ENCODE results near the gene PPP2R2C.

PPP2R2C gene

GRCh38 chr4:6425911-6426310 lies 46.5 kb downstream of the PPP2R2C start:
- no peaks in the 10 kb centered on the region for H3K4me1 ChIP-seq (ENCODE audit: control insufficient read depth, insufficient read depth, low read depth, low read length)
- no peak overlapping the region for H2AK5ac ChIP-seq (ENCODE audit: low read length, severe bottlenecking)
- no peaks in the 10 kb centered on the region for H3K36me3 ChIP-seq (ENCODE audit: control insufficient read depth in 1 of 2, insufficient read depth in 2 of 2, low read depth in 1 of 2, low read length in 2 of 2)
- H2BK15ac ChIP-seq (ENCODE audit: low read depth, poor library complexity, severe bottlenecking) = no peak overlapping the region
- WGBS = 81% methylated on average over 11 of the region's 11 CpGs
- H3K4ac ChIP-seq (ENCODE audit: low read depth in 1 of 2, low read length in 2 of 2) = no peak overlapping the region
- peak overlapping the region; percentile 32 for H4K91ac ChIP-seq (ENCODE audit: low read length)
- no peak for DNase-seq
- no peaks in the 10 kb centered on the region for H3K79me1 ChIP-seq (replicated peaks; ENCODE audit: low read length, poor library complexity, severe bottlenecking)
- peaks cover 4 to 57% of the 10 kb centered on the region in 2 experiments for H3K27me3 ChIP-seq (ENCODE audit: control insufficient read depth in 1 of 2, insufficient read depth in 1 of 2, low read length in 2 of 2)
- no peak overlapping the region for H3K9ac ChIP-seq (ENCODE audit: low read length)
- H3K4me2 ChIP-seq (ENCODE audit: low read length, poor library complexity, severe bottlenecking) = no peak overlapping the region
- H2BK12ac ChIP-seq (ENCODE audit: low read length in 2 of 2) = no peak overlapping the region
- no peak overlapping the region for H3K27ac ChIP-seq (ENCODE audit: low read length, poor library complexity, severe bottlenecking)
- no peak overlapping the region for H2BK120ac ChIP-seq (ENCODE audit: low read depth, low read length)
- no peak overlapping the region for H4K8ac ChIP-seq (ENCODE audit: low read length)
- H3K23ac ChIP-seq (ENCODE audit: low read length in 2 of 2) = no peak overlapping the region
- H2AFZ ChIP-seq (ENCODE audit: low read depth, low read length) = no peak overlapping the region
- H3K14ac ChIP-seq (ENCODE audit: low read length in 2 of 2) = no peak overlapping the region
- no peak overlapping the region for H3K18ac ChIP-seq (ENCODE audit: low read depth in 1 of 2, low read length in 2 of 2)
- H3K4me3 ChIP-seq (ENCODE audit: insufficient read depth in 1 of 2, low read depth in 1 of 2, low read length in 2 of 2) = peak overlapping the region in 1 of 2 experiments; percentile 8
- H2BK5ac ChIP-seq (ENCODE audit: low read depth, low read length, poor library complexity, severe bottlenecking) = no peak overlapping the region
- H3K9me3 ChIP-seq (ENCODE audit: control insufficient read depth, low read length) = no peaks in the 10 kb centered on the region

- Histone ChIP-seq H3K18ac (ENCODE audit: low read depth in 1 of 2, low read length in 2 of 2) (no peak overlapping the region), H4K91ac (ENCODE audit: low read length) (no peak overlapping the region), H2AFZ (ENCODE audit: low read depth, low read length) (no peak overlapping the region), H3K27ac (ENCODE audit: low read length, poor library complexity, severe bottlenecking) (no peak overlapping the region), H3K14ac (ENCODE audit: low read length in 2 of 2) (no peak overlapping the region), H3K79me1 (replicated peaks; ENCODE audit: low read length, poor library complexity, severe bottlenecking) (no peaks in the 10 kb centered on the region), H3K4me2 (ENCODE audit: low read length, poor library complexity, severe bottlenecking) (no peak overlapping the region), H3K4ac (ENCODE audit: low read depth in 1 of 2, low read length in 2 of 2) (no peak overlapping the region), H2BK120ac (ENCODE audit: low read depth, low read length) (no peak overlapping the region), H2BK15ac (ENCODE audit: low read depth, poor library complexity, severe bottlenecking) (no peak overlapping the region), H2BK12ac (ENCODE audit: low read length in 2 of 2) (no peak overlapping the region), H3K9ac (ENCODE audit: low read length) (no peak overlapping the region), H2AK5ac (ENCODE audit: low read length, severe bottlenecking) (no peak overlapping the region), H3K27me3 (ENCODE audit: control insufficient read depth in 1 of 2, insufficient read depth in 1 of 2, low read length in 2 of 2) (peaks cover 4 to 57% of the 10 kb centered on the region in 2 experiments), H4K8ac (ENCODE audit: low read length) (no peak overlapping the region), H3K36me3 (ENCODE audit: control insufficient read depth in 1 of 2, insufficient read depth in 2 of 2, low read depth in 1 of 2, low read length in 2 of 2) (no peaks in the 10 kb centered on the region), H3K4me3 (ENCODE audit: insufficient read depth in 1 of 2, low read depth in 1 of 2, low read length in 2 of 2) (no peak overlapping the region), H3K23ac (ENCODE audit: low read length in 2 of 2) (no peak overlapping the region), H2BK5ac (ENCODE audit: low read depth, low read length, poor library complexity, severe bottlenecking) (no peak overlapping the region), H3K9me3 (ENCODE audit: control insufficient read depth, low read length) (no peaks in the 10 kb centered on the region), H3K4me1 (ENCODE audit: control insufficient read depth, insufficient read depth, low read depth, low read length) (no peaks in the 10 kb centered on the region)
- WGBS = 47% methylated on average over 5 of the region's 5 CpGs
- DNase-seq = no peak
These were observed 47.1 kb downstream of the PPP2R2C start for GRCh38 chr4:6425336-6425735.

GRCh38 chr4:6424425-6424824 lies 48.0 kb downstream of the PPP2R2C start:
- Histone ChIP-seq H4K91ac (ENCODE audit: low read length) (no peak overlapping the region), H3K36me3 (ENCODE audit: control insufficient read depth in 1 of 2, insufficient read depth in 2 of 2, low read depth in 1 of 2, low read length in 2 of 2) (no peaks in the 10 kb centered on the region), H3K79me1 (replicated peaks; ENCODE audit: low read length, poor library complexity, severe bottlenecking) (no peaks in the 10 kb centered on the region), H3K9me3 (ENCODE audit: control insufficient read depth, low read length) (no peaks in the 10 kb centered on the region), H3K9ac (ENCODE audit: low read length) (no peak overlapping the region), H3K4me2 (ENCODE audit: low read length, poor library complexity, severe bottlenecking) (no peak overlapping the region), H4K8ac (ENCODE audit: low read length) (no peak overlapping the region), H3K18ac (ENCODE audit: low read depth in 1 of 2, low read length in 2 of 2) (no peak overlapping the region), H2AK5ac (ENCODE audit: low read length, severe bottlenecking) (no peak overlapping the region), H3K14ac (ENCODE audit: low read length in 2 of 2) (no peak overlapping the region), H2AFZ (ENCODE audit: low read depth, low read length) (no peak overlapping the region), H3K27me3 (ENCODE audit: control insufficient read depth in 1 of 2, insufficient read depth in 1 of 2, low read length in 2 of 2) (peaks cover 4 to 50% of the 10 kb centered on the region in 2 experiments), H2BK15ac (ENCODE audit: low read depth, poor library complexity, severe bottlenecking) (no peak overlapping the region), H3K27ac (ENCODE audit: low read length, poor library complexity, severe bottlenecking) (no peak overlapping the region), H3K4me3 (ENCODE audit: insufficient read depth in 1 of 2, low read depth in 1 of 2, low read length in 2 of 2) (no peak overlapping the region), H3K4me1 (ENCODE audit: control insufficient read depth, insufficient read depth, low read depth, low read length) (no peaks in the 10 kb centered on the region), H2BK12ac (ENCODE audit: low read length in 2 of 2) (no peak overlapping the region), H2BK5ac (ENCODE audit: low read depth, low read length, poor library complexity, severe bottlenecking) (no peak overlapping the region), H2BK120ac (ENCODE audit: low read depth, low read length) (no peak overlapping the region), H3K4ac (ENCODE audit: low read depth in 1 of 2, low read length in 2 of 2) (no peak overlapping the region), H3K23ac (ENCODE audit: low read length in 2 of 2) (no peak overlapping the region)
- DNase-seq = no peak
- WGBS = 69% methylated on average over 8 of the region's 9 CpGs

DNA sequence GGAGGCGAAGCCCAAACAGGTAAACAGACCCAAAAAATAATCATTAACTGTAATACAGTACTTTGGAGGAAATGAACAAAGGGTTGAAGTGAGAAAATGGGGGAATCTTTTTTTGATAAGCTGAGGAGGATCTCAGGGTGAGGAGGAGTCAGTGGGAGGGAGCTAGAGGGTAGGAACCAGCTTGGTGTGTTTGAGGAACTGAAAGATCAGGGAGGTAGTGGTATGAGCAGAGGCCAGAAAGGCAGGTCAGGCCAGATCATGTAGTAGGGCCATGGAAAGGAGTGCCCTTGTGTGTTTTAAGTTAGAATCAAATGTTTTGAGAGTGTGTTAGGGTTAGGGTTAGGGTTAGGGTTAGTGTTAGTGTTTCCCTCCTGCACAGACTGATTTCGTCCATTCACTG lies 48.8 kb downstream of the PPP2R2C start:
- H3K18ac ChIP-seq (ENCODE audit: low read depth in 1 of 2, low read length in 2 of 2) = no peak overlapping the region
- no peak overlapping the region for H3K27ac ChIP-seq (ENCODE audit: low read length, poor library complexity, severe bottlenecking)
- H2BK120ac ChIP-seq (ENCODE audit: low read depth, low read length) = no peak overlapping the region
- no peaks in the 10 kb centered on the region for H3K79me1 ChIP-seq (replicated peaks; ENCODE audit: low read length, poor library complexity, severe bottlenecking)
- H2AK5ac ChIP-seq (ENCODE audit: low read length, severe bottlenecking) = no peak overlapping the region
- no peak overlapping the region for H3K4me2 ChIP-seq (ENCODE audit: low read length, poor library complexity, severe bottlenecking)
- H3K4me3 ChIP-seq (ENCODE audit: insufficient read depth in 1 of 2, low read depth in 1 of 2, low read length in 2 of 2) = no peak overlapping the region
- no peaks in the 10 kb centered on the region for H3K9me3 ChIP-seq (ENCODE audit: control insufficient read depth, low read length)
- no peak for DNase-seq
- H3K27me3 ChIP-seq (ENCODE audit: control insufficient read depth in 1 of 2, insufficient read depth in 1 of 2, low read length in 2 of 2) = peaks cover 4 to 47% of the 10 kb centered on the region in 2 experiments
- no peak overlapping the region for H3K14ac ChIP-seq (ENCODE audit: low read length in 2 of 2)
- H3K4ac ChIP-seq (ENCODE audit: low read depth in 1 of 2, low read length in 2 of 2) = no peak overlapping the region
- no peak overlapping the region for H2BK5ac ChIP-seq (ENCODE audit: low read depth, low read length, poor library complexity, severe bottlenecking)
- no peak overlapping the region for H3K23ac ChIP-seq (ENCODE audit: low read length in 2 of 2)
- H3K9ac ChIP-seq (ENCODE audit: low read length) = no peak overlapping the region
- H4K91ac ChIP-seq (ENCODE audit: low read length) = no peak overlapping the region
- no peak overlapping the region for H2BK12ac ChIP-seq (ENCODE audit: low read length in 2 of 2)
- H2BK15ac ChIP-seq (ENCODE audit: low read depth, poor library complexity, severe bottlenecking) = no peak overlapping the region
- H4K8ac ChIP-seq (ENCODE audit: low read length) = no peak overlapping the region
- H2AFZ ChIP-seq (ENCODE audit: low read depth, low read length) = no peak overlapping the region
- 55% methylated on average over 1 of the region's 2 CpGs for WGBS
- H3K4me1 ChIP-seq (ENCODE audit: control insufficient read depth, insufficient read depth, low read depth, low read length) = no peaks in the 10 kb centered on the region
- H3K36me3 ChIP-seq (ENCODE audit: control insufficient read depth in 1 of 2, insufficient read depth in 2 of 2, low read depth in 1 of 2, low read length in 2 of 2) = no peaks in the 10 kb centered on the region
